CD4-positive, alpha-beta T cell (primary cell): ENCODE results near the gene LRP10. TPM values are rescaled to one million over a fixed set of nuclear protein-coding genes. Genes with fewer than 3 reads are reported as not detected.

Source experiments
- ATAC-seq: fragments of 200-7000 bp; cut with Tn5 transposase; one replicate; pipeline ENCODE4 v1.10.0; 2022; ENCODE audit warnings: mild to moderate bottlenecking; ENCODE audit not compliant: poor library complexity
- CTCF ChIA-PET: fragments of 350-600 bp; sonication (Branson Sonifier 250); formaldehyde crosslinking; loops from one replicate; lab custom pipeline; 2021; ENCODE audit warnings: antibody characterized with exemption, inconsistent platforms; lab: Charles Lee
- POLR2A ChIA-PET: fragments of 350-600 bp; sonication (Branson Sonifier 250); formaldehyde crosslinking; loops from one replicate; lab custom pipeline; 2021; ENCODE audit warnings: antibody characterized with exemption, inconsistent platforms; lab: Charles Lee
- DNase-seq, 14 experiments: peaks; one replicate each; pipeline ENCODE4 v3.0.0-alpha.2; 2013 to 2020; ENCODE audit warnings: mixed read lengths in 2 of 14
- H3K27ac ChIP-seq, 2 donors: one replicate each; pipeline versions ENCODE4 v1.5.1 to v1.7.0; 2013; ENCODE audit warnings: low read length in 2 of 2, low read depth in 1 of 2, mild to moderate bottlenecking in 1 of 2
- H3K27me3 ChIP-seq, 2 experiments: 1 replicate in 1 of 2; 2 replicates in 1 of 2; pipeline versions ENCODE4 v1.6.1 to v1.7.0; 2013; ENCODE audit warnings: low read length in 2 of 2, control low read depth in 1 of 2, mild to moderate bottlenecking in 1 of 2, moderate library complexity in 1 of 2; ENCODE audit not compliant: insufficient read depth in 2 of 2, control insufficient read depth in 1 of 2
- H3K36me3 ChIP-seq: one replicate; pipeline ENCODE4 v1.6.1; 2013; ENCODE audit warnings: low read length, control low read depth; ENCODE audit not compliant: insufficient read depth
- H3K4me1 ChIP-seq: one replicate; pipeline ENCODE4 v1.6.1; 2013; ENCODE audit warnings: low read length, control low read depth; ENCODE audit not compliant: insufficient read depth
- H3K4me3 ChIP-seq: one replicate; pipeline ENCODE4 v1.5.1; 2013; ENCODE audit warnings: mild to moderate bottlenecking, low read length, moderate library complexity
- H3K9me3 ChIP-seq, 2 experiments: 1 replicate in 1 of 2; 2 replicates in 1 of 2; pipeline versions ENCODE4 v1.6.1 to v1.7.0; 2013; ENCODE audit warnings: low read length in 2 of 2, mild to moderate bottlenecking in 2 of 2, control low read depth in 1 of 2, moderate library complexity in 1 of 2; ENCODE audit not compliant: control insufficient read depth in 1 of 2, insufficient read depth in 1 of 2
- H3K27ac Mint-ChIP-seq: one replicate; pipeline ENCODE4 v1.8.0; 2020; ENCODE audit warnings: mixed read lengths
- H3K27me3 Mint-ChIP-seq: one replicate; pipeline ENCODE4 v1.8.0; 2021; ENCODE audit warnings: mixed read lengths
- H3K36me3 Mint-ChIP-seq: one replicate; pipeline ENCODE4 v1.8.0; 2021; ENCODE audit warnings: low read depth, mixed read lengths
- H3K4me1 Mint-ChIP-seq: one replicate; pipeline ENCODE4 v1.8.0; 2021; ENCODE audit warnings: low read depth, mixed read lengths
- H3K4me3 Mint-ChIP-seq: one replicate; pipeline ENCODE4 v1.8.0; 2020; ENCODE audit warnings: mild to moderate bottlenecking, mixed read lengths
- H3K9me3 Mint-ChIP-seq: one replicate; pipeline ENCODE4 v1.8.0; 2020; ENCODE audit warnings: mixed read lengths
- intact Hi-C, 2 experiments: fragments of 100-400 bp; cut with DNase I in 1 of 2; cut with micrococcal nuclease in 1 of 2; formaldehyde crosslinking; loops; one replicate each; pipeline versions ENCODE4 v1.15.1 to v1.9.0; 2023 to 2025; cut with DNase I, micrococcal nuclease
- total RNA-seq, 174 experiments: library from RNA in 2 of 174; stranded (reverse) in 2 of 174; gene quantifications; one replicate each; pipeline ENCODE4 v1.2.3 and lab custom pipeline; 2021 to 2026
- TF ChIP-seq, protein P1 (sequence below): fragments of 200-600 bp; IDR thresholded peaks from one replicate; pipeline ENCODE4 v1.8.0; 2022; ENCODE audit warnings: antibody characterized with exemption, mild to moderate bottlenecking

LRP10 gene
- total RNA-seq, 2 experiments from 2014 or later: 52.4 to 54.6 TPM

DNA sequence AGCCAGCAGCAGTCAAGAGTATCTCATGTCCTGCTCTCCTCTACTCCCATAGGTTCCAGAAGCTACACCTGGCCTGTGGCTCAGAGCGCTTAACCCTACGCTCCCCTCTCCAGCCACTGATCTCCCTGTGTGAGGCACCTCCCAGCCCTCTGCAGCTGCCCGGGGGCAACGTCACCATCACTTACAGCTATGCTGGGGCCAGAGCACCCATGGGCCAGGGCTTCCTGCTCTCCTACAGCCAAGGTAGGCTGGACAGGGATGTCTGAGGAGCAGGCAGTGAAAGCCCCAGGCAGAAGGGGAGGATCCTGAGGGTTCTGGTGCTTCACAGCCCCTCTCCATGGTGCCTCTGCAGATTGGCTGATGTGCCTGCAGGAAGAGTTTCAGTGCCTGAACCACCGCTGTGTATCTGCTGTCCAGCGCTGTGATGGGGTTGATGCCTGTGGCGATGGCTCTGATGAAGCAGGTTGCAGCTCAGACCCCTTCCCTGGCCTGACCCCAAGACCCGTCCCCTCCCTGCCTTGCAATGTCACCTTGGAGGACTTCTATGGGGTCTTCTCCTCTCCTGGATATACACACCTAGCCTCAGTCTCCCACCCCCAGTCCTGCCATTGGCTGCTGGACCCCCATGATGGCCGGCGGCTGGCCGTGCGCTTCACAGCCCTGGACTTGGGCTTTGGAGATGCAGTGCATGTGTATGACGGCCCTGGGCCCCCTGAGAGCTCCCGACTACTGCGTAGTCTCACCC is 3.6 kb downstream of the LRP10 start:
- H3K9me3 ChIP-seq: no peaks in the 10 kb centered on the region
- intact Hi-C loops: no loop called here
- ChIA-PET POLR2A (interaction anchor here (2.1 kb wide), 1 partner anchor 13 kb away, joined by 7 read pairs; no protein-coding TSS in a partner anchor), CTCF (interaction anchor here (1.2 kb wide), 1 partner anchor 11 kb away, joined by 3 read pairs; no protein-coding TSS in a partner anchor)
- DNase-seq (no peak), ATAC-seq (no peak)
- Mint-ChIP-seq H3K4me1 (peaks cover 33% of the 10 kb centered on the region), H3K9me3 (no peaks in the 10 kb centered on the region), H3K27ac (no peak overlapping the region), H3K4me3 (peak overlapping the region; percentile 45), H3K36me3 (peaks cover 82% of the 10 kb centered on the region), H3K27me3 (no peaks in the 10 kb centered on the region)
- peaks cover 69% of the 10 kb centered on the region for H3K36me3 ChIP-seq
- no peak overlapping the region for H3K4me3 ChIP-seq
- no peaks in the 10 kb centered on the region for H3K27me3 ChIP-seq
- no peak overlapping the region for H3K27ac ChIP-seq
- TF ChIP-seq, protein P1, sequence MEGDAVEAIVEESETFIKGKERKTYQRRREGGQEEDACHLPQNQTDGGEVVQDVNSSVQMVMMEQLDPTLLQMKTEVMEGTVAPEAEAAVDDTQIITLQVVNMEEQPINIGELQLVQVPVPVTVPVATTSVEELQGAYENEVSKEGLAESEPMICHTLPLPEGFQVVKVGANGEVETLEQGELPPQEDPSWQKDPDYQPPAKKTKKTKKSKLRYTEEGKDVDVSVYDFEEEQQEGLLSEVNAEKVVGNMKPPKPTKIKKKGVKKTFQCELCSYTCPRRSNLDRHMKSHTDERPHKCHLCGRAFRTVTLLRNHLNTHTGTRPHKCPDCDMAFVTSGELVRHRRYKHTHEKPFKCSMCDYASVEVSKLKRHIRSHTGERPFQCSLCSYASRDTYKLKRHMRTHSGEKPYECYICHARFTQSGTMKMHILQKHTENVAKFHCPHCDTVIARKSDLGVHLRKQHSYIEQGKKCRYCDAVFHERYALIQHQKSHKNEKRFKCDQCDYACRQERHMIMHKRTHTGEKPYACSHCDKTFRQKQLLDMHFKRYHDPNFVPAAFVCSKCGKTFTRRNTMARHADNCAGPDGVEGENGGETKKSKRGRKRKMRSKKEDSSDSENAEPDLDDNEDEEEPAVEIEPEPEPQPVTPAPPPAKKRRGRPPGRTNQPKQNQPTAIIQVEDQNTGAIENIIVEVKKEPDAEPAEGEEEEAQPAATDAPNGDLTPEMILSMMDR: no peak
- H3K4me1 ChIP-seq: peaks cover 43% of the 10 kb centered on the region

DNA sequence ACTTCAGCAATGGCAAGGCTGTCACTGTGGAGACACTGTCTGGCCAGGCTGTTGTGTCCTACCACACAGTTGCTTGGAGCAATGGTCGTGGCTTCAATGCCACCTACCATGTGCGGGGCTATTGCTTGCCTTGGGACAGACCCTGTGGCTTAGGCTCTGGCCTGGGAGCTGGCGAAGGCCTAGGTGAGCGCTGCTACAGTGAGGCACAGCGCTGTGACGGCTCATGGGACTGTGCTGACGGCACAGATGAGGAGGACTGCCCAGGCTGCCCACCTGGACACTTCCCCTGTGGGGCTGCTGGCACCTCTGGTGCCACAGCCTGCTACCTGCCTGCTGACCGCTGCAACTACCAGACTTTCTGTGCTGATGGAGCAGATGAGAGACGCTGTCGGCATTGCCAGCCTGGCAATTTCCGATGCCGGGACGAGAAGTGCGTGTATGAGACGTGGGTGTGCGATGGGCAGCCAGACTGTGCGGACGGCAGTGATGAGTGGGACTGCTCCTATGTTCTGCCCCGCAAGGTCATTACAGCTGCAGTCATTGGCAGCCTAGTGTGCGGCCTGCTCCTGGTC is 4.3 kb downstream of the LRP10 start:
- TF ChIP-seq, protein P1: no peak
- H3K27ac Mint-ChIP-seq: peak overlapping the region; percentile 36

DNA sequence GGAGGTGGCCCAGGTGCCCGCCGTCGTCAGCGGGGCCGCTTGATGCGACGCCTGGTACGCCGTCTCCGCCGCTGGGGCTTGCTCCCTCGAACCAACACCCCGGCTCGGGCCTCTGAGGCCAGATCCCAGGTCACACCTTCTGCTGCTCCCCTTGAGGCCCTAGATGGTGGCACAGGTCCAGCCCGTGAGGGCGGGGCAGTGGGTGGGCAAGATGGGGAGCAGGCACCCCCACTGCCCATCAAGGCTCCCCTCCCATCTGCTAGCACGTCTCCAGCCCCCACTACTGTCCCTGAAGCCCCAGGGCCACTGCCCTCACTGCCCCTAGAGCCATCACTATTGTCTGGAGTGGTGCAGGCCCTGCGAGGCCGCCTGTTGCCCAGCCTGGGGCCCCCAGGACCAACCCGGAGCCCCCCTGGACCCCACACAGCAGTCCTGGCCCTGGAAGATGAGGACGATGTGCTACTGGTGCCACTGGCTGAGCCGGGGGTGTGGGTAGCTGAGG is 5.5 kb downstream of the LRP10 start:
- Histone ChIP-seq H3K27ac (no peak overlapping the region), H3K4me3 (no peak overlapping the region), H3K9me3 (no peaks in the 10 kb centered on the region), H3K36me3 (peaks cover 69% of the 10 kb centered on the region), H3K27me3 (no peaks in the 10 kb centered on the region), H3K4me1 (peaks cover 34% of the 10 kb centered on the region)
- no peak for ATAC-seq
- DNase-seq: no peak
- H3K4me3 Mint-ChIP-seq: no peak overlapping the region
- H3K27ac Mint-ChIP-seq: no peak overlapping the region
- intact Hi-C loops: no loop called here
- ChIA-PET POLR2A (interaction anchor here (2.1 kb wide), 1 partner anchor 11 kb away, joined by 7 read pairs; no protein-coding TSS in a partner anchor), CTCF (no interaction called here)
- TF ChIP-seq, protein P1: no peak
- no peaks in the 10 kb centered on the region for H3K27me3 Mint-ChIP-seq
- H3K4me1 Mint-ChIP-seq: peaks cover 24% of the 10 kb centered on the region
- no peaks in the 10 kb centered on the region for H3K9me3 Mint-ChIP-seq
- H3K36me3 Mint-ChIP-seq: peaks cover 74% of the 10 kb centered on the region

More for the DNA sequence above, 4.3 kb downstream of the LRP10 start:
- peak overlapping the region; percentile 68 for H3K4me3 Mint-ChIP-seq
- DNase-seq: no peak
- H3K36me3 ChIP-seq: peaks cover 69% of the 10 kb centered on the region
- no peak for ATAC-seq
- no peaks in the 10 kb centered on the region for H3K27me3 ChIP-seq
- POLR2A ChIA-PET: interaction anchor here (2.1 kb wide), 1 partner anchor 13 kb away, joined by 7 read pairs; no protein-coding TSS in a partner anchor
- peaks cover 81% of the 10 kb centered on the region for H3K36me3 Mint-ChIP-seq
- H3K4me1 ChIP-seq: peaks cover 39% of the 10 kb centered on the region
- peaks cover 26% of the 10 kb centered on the region for H3K4me1 Mint-ChIP-seq
- H3K27me3 Mint-ChIP-seq: no peaks in the 10 kb centered on the region
- intact Hi-C loops: no loop called here
- no peak overlapping the region for H3K4me3 ChIP-seq
- CTCF ChIA-PET: interaction anchor here (1.2 kb wide), 1 partner anchor 11 kb away, joined by 3 read pairs; no protein-coding TSS in a partner anchor
- H3K27ac ChIP-seq: no peak overlapping the region
- no peaks in the 10 kb centered on the region for H3K9me3 Mint-ChIP-seq
- H3K9me3 ChIP-seq: no peaks in the 10 kb centered on the region
